HG03439 (cell line): ENCODE data around the gene HCN3.
A peak's percentile ranks its signal among the peaks of the same experiment; 100 is the strongest.

ENCODE experiments used
- ATAC-seq: cut with Tn5 transposase; IDR thresholded peaks from one replicate; pipeline ENCODE4 v1.9.1; 2021; ENCODE audit warnings: mild to moderate bottlenecking, moderate library complexity; ENCODE audit not compliant: unreplicated experiment

HCN3 gene

GRCh38 chr1:155253797-155254196, 23.5 kb upstream of the HCN3 start:
- no peak for ATAC-seq

GRCh38 chr1:155254228-155254713, 23.0 kb upstream of the HCN3 start:
- ATAC-seq: no peak

DNA sequence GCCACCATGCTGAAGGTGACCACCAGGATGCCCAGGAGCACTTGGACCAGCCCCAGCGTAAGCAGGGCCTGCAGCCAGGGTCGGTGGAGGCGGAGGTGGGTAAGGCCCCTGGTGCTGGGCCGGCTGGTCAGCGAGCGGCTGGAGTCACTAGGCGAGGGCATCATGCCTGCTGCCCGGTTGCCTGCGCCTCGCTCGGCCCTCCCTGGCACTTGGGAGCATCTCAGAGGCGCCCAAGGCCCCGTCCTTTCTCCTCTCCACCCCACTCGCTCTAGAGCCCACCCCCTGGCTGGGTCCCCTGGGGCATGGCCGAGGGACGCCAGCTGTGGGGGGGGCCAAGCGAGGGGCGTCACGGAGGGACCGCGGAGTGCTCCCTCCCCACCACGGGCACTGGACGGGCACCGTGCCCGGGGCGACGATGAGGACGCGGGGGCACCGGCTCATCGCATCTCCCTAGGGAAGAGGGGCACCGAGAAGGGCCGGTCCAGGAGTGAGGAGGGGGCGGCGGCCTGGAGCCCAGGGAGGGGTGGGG, 22.5 kb upstream of the HCN3 start:
- ATAC-seq: no peak

DNA sequence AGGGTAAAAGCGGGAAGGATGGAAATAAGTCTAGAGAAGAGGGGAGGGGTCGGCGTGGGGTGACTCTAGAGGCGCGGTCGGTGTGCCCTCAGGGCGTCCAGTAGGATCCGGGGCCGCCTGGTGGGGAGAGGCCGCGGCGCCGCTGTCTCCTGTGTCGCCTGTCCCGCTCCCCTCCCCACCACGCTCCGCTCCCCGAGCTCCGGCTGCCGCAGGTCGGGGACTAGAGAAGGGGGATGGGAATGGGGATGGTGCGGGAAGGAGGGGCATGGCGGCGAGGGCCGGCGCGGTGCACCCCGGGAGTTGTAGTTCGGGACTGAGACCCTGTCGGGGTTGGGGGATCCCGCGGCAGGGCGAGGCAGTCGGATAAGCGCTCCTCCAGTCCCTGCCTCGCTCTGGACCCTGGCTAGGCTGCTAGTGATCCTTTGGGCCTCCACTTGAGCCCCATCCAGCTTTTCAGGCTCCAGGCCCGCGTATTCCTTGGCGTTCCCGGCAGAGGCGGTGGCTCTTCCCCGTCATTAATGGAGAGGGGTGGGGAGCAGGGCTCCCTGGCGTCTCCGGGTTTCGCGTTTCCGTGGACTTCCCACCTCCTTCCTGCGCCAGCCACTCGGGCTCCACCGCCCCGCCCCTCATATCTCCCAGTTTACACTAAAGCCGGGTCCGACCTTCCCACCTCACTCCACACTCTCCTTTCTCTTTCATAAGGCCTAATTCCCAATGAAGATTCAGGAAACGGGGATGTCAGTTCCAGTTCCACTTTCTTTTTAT, 21.8 kb upstream of the HCN3 start, which contains the start of gene ENTREP3:
Gene ENTREP3 (minus strand): TSS at position 241 of the 765 bp plus-strand sequence. CDS start 606 bp downstream, outside the sequence.
- no peak for ATAC-seq

DNA sequence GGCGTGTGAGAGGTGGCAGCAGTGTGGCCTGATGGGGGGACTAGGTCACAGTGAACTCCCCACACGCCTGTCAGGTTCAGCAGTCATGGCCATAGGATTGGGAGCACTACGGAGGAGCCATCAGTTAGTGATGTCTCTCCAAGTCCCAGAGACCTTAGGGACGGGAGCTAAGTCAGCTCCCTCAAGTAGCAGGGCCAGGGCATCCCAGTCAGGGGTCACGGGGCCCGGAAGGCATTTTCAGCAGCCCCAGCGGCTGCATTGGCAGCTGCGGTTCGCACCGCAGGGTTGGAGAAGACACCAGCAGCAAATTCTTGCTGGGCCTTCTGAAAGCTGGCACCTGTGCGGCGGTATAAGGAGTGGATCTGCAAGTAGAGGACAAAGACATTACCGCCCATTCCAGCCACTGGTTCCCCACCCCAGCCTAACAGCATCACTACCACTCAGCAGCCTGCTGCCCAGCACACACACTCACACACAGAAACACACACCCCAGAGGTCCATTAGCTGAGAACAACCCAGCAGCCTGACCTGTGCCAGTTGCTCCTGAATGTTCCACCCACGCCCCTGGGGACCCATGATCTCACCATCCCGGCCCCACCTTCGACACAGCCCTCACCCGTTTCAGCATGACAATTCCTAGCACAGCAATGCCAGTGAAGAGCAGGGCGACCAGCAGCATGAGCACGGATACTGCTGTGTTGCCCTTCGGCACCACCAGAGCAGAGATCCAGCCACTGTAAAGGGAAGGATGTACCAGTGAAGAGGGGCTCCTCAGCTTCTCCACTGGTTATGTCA, 21.0 kb upstream of the HCN3 start:
- ATAC-seq: no peak

GRCh38 chr1:155260276-155260675, 17.0 kb upstream of the HCN3 start:
- no peak for ATAC-seq

- ATAC-seq: no peak
Measured at GRCh38 chr1:155261493-155261851, 15.8 kb upstream of the HCN3 start.

DNA sequence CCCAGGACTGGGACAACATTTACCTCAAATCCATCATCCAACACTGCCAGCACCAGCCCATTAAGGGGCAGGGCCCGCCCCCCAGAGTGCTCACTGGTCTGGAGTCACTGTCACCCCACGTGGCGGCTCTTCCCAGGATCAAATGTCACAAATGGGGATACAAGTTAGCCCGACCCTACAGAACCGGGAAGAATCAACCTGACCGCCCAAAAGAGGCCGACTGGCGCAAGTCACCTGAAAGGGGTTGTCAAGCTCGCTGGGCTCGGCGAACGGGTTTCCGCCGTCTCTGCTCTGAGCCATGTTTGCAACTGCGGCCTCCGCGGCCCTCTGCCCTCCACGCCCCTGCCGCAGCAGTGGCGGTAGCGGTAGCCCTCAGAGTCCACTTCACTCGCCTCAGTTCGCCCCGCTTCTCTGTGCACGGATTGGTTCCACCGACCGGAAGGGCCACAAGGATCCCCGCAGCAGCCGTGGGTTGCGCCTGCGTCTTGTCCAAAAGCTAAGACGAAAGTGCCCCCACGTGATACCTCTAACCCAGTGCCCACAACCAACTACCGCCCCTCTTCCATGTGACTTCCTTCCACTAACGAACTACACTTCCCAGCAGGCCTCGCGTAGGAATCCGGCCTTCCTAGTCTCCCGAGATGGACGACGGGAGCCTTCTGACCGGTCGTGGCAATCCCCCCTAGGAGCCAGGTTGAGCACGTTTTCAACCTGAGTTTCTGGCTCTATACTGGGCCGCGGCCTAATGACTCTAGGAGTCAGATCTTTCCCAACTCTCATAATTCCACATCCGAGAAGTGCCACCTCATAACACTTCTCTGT, 15.2 kb upstream of the HCN3 start, which contains the start of gene SCAMP3:
Gene SCAMP3 (minus strand): TSS at position 509 of the 822 bp plus-strand sequence. CDS start 209 bp downstream, at position 300.
- ATAC-seq: peak; percentile 88

DNA sequence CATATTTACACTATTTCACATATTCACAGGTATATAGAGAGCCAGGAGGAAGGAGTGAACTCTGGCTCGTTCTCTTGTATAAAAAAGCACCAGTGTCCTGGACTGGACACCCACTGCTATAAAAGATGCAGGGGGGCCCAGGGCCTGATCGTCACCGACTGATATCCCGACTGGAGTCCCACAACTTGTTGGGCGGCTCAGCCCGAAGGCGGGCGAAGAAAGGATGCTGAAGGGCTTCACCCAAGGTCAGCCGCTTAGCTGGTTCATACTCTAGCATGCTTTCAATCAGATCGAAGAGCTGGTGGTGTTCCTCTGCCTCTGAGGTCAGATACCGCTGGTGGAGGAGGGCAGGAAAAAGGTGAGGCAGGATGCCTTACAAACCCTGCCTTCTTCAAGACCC, 14.2 kb upstream of the HCN3 start:
- no peak for ATAC-seq

DNA sequence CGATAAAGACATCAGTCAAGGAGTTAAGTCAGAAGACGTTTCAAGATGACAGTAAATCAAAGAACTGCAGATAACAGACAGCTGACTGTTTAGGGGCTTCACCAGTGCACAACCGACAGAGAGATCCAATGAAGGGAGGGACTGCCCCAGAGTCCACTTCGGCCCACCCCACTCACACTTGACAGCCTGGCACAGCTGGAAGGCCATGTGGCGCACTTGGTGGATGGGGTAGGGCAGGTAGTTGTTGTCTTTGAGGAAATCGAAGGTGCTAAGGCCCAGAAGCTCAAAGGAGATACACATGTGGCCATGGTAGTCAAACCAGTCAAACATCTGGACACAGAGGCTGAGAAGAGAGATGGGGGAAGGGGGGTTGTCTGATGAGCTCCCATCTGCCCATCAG, 10.7 kb upstream of the HCN3 start:
- no peak for ATAC-seq

GRCh38 chr1:155267373-155267772, 9.9 kb upstream of the HCN3 start:
- ATAC-seq: no peak

DNA sequence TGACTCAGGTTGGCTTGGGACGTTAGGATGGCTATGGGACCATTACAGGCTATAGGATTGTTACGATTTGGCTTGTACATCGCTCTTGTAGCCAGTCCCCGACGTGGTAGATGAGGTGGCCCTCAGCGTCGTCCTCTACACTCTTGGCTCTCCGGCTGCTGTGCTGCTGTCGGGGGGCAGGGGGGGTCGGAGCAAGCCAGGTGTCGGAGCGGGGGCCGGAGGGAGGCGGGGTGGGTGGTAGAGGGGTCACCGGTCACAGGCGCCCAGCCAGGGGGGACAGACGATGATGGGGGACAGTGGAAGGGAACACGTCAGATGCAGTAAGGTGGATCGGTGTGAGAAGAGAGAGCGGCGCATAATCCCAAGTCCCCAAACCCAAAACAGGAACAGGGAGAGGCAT, 8.6 kb upstream of the HCN3 start:
- no peak for ATAC-seq

DNA sequence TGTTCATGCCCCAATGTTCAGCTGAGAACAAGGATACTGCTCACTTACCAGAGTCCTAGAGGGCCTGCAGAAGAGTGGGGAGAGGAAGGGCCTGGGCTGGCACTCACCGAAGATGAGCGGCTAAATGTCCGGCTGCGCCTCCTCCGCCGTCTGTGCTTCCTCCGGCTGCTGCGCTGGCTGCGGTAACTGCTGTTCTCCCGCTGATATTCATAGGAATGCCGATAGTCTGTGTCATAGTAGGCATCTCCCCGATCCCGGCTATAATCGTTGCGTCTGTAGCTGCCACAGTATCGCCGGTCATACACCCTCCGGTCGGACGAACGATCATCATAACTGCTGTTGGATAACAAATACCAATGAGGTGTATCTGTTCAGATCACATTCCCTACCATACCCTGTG, 7.9 kb upstream of the HCN3 start:
- ATAC-seq: no peak

- peak; percentile 36 for ATAC-seq
Measured at GRCh38 chr1:155272466-155273342, 4.6 kb upstream of the HCN3 start.

DNA sequence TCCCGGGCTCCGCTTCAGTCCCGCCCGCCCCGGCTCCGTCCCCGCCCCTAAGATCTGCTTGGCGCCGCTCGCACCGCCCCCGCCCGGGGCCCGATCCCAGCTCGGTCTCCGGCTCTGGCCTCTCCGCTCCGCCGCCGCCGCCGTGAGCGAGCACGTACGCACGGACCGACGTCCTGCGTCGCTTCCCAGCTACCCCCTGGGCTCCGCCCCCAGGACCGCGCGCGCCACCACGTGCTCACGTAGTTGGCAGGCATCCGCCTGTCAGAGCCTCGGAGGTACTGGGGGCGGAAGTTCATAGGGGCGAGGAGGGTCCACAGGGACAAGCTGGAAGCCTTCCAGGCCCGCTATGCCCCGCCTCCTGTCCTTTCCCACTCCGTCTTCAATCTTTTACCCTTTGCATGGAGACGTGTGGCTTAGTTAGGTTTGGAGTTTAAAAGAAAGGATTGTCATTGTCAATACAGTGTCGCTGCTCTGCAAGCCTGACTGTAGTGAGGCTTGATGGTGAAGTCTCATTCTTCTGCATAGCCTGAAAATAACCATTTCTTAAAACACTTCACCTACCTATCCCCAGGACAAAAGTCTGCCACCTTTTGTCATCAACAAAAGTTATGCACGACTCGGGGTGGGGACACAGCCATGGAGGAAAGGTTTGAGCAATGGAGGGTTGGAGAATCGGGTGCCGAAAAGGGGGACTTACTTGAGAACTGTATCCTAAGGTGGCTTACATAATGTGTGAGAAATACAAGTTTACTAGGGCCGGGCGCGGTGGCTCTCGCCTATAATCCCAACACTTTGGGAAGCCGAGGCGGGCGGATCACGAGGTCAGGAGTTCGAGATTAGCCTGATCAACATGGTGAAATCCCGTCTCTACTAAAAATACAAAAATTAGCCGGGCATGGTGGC, 3.7 kb upstream of the HCN3 start, which contains the start of gene CLK2:
Gene CLK2 (minus strand): TSS at position 162 of the 903 bp plus-strand sequence. CDS start 2,527 bp downstream, outside the sequence.
- peak; percentile 81 for ATAC-seq

DNA sequence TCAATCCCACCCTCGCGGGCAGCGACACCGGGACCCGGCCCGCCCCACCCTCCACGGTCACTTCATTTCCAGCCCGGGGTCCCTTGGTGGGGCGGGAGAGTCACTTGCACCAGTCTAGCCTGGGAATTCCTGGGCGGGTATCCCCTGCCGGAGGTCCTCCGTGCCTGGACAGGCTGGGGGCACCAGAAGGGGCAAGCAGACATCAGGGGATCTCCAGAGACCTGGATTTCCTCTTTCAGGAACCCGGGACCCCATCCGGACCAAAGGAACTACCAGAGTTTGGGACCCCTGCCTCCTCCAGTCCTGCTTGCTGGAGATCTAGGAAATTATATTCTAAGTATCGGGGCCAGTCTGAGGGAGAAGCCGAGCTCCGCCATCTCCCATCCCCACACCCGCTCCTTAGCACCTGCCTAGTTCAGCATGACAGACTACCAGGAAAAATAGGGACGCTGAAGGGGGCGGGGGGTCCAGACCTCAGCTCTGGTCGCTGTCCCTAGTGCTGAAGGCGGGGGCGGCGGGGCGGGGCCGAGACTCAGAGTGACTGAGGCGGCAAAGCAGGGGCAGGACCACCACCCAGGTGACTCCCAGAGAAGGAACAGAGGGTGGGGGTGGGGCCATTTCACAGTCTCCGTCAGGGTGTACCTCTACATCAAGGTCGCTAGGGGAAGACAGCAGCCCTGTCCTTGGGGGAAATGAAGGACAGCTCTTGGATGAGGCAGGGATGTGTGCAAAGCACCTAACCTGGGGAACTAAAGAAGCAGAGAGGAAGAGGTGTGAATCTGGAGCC, 832 bp downstream of the HCN3 start:
- ATAC-seq: no peak

GRCh38 chr1:155278689-155279160, 1.5 kb downstream of the HCN3 start:
- ATAC-seq: no peak

DNA sequence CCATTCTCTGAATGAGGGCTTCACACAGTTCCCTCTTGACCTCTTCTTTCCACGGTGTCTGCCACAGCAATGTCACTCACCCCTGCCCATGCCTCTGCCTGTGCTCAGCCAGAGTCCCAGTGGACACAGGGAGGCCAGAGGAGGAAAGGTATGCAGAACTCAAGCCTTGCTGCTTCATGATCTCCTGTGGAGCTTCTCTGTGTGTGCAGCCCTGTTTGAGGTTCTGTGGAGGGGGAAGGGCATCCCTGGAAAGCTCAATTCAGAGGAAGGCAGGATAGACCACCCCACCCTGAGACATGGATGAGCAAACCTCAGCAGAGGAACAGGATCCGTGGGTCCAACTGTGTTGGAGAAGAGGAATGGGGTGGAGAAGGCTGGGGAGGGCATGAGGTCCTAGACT, 2.0 kb downstream of the HCN3 start:
- no peak for ATAC-seq
